Left cardiac atrium (tissue), 4 donors: ENCODE measurements around the gene LTBP2. TPM values are rescaled to one million over a fixed set of nuclear protein-coding genes. Genes with fewer than 3 reads are reported as not detected.

ENCODE experiments used
- ATAC-seq, 2 donors: fragments of 200-7000 bp; cut with Tn5 transposase; one replicate each; pipeline ENCODE4 v1.9.1; 2020; ENCODE audit warnings: mild to moderate bottlenecking in 2 of 2, moderate library complexity in 2 of 2
- DNase-seq: peaks from one replicate; pipeline ENCODE4 v3.0.0-alpha.2; 2020
- intact Hi-C, 2 donors: fragments of 100-400 bp; cut with DNase I; formaldehyde crosslinking; loops; one replicate each; pipeline versions ENCODE4 v1.14.1 to v1.15.1; 2022 to 2023
- total RNA-seq, 2 donors: library from RNA; stranded (reverse); fragmentation: NEBNext Ultra II Directional; extraction: Animal tissue kit (Norgen Biotek cat#: 25700); gene quantifications; one replicate each; pipeline ENCODE4 v1.2.1, GENCODE V29; 2021
- donor health status: DM: no; HTN: yes; CAD: no.
- donor health status: DM: no; HTN: yes; CAD: no; lungs with severe emphysema.
- donor health status: DM: yes; HTN: yes; CAD: no.
- donor health status: Dilated cardiomyopathy.

The LTBP2 gene
- total RNA-seq, 2 donors from 2014 or later, result 25.4 to 43.3 TPM

GRCh38 chr14:74522740-74523139 lies 89.3 kb downstream of the LTBP2 start:
- DNase-seq (no peak), ATAC-seq (no peak)
- intact Hi-C loops, result no loop called here

GRCh38 chr14:74521756-74522155 lies 90.3 kb downstream of the LTBP2 start:
- no peak for ATAC-seq
- intact Hi-C loops, result no loop called here
- DNase-seq, result no peak

- peak in 1 of 2 donors; percentile 34 for ATAC-seq
- DNase-seq, result no peak
- intact Hi-C loops, result no loop called here
Observed at GRCh38 chr14:74519316-74520074, 92.5 kb downstream of the LTBP2 start.

GRCh38 chr14:74518221-74518620 lies 93.8 kb downstream of the LTBP2 start:
- intact Hi-C loops, result no loop called here

GRCh38 chr14:74517731-74518130 lies 94.3 kb downstream of the LTBP2 start:
- ATAC-seq, result no peak
- intact Hi-C loops, result no loop called here
- DNase-seq, result no peak

More at GRCh38 chr14:74518221-74518620, 93.8 kb downstream of the LTBP2 start:
- ATAC-seq (no peak), DNase-seq (no peak)

- DNase-seq (no peak), ATAC-seq (no peak)
- intact Hi-C loops, result no loop called here
Observed at GRCh38 chr14:74516451-74517160, 95.4 kb downstream of the LTBP2 start.

GRCh38 chr14:74515891-74516412 lies 96.1 kb downstream of the LTBP2 start:
- no peak for DNase-seq
- intact Hi-C loops, result no loop called here
- no peak for ATAC-seq

GRCh38 chr14:74514471-74514941 lies 97.5 kb downstream of the LTBP2 start:
- intact Hi-C loops, result no loop called here
- peak; percentile 47 for DNase-seq
- ATAC-seq, result peak in 1 of 2 donors; percentile 21

GRCh38 chr14:74511966-74512830 lies 99.8 kb downstream of the LTBP2 start:
- intact Hi-C loops, result no loop called here
- DNase-seq, result no peak
- peak in 1 of 2 donors; percentile 10 for ATAC-seq

- ATAC-seq (peak in 1 of 2 donors; percentile 17), DNase-seq (peak; percentile 47)
- intact Hi-C loops, result no loop called here
Observed at GRCh38 chr14:74510959-74511409, 101.1 kb downstream of the LTBP2 start.

- DNase-seq, result no peak
- intact Hi-C loops, result no loop called here
Observed at GRCh38 chr14:74510223-74510931, 101.7 kb downstream of the LTBP2 start.

GRCh38 chr14:74509587-74510222 lies 102.3 kb downstream of the LTBP2 start:
- ATAC-seq (no peak), DNase-seq (no peak)
- intact Hi-C loops, result loop anchor here in 1 of 2 donors (10.0 kb wide), 1 partner anchor 105 kb away; the partner anchor contains the start of gene LTBP2

More at GRCh38 chr14:74510223-74510931, 101.7 kb downstream of the LTBP2 start:
- ATAC-seq, result no peak

GRCh38 chr14:74508844-74509428 lies 103.1 kb downstream of the LTBP2 start:
- no peak for ATAC-seq
- DNase-seq, result no peak
- intact Hi-C loops, result loop anchor here in 1 of 2 donors (10.0 kb wide), 1 partner anchor 106 kb away; the partner anchor contains the start of gene LTBP2

- ATAC-seq (peak in 1 of 2 donors; percentile 2), DNase-seq (no peak)
- intact Hi-C loops, result loop anchor here in 1 of 2 donors (10.0 kb wide), 1 partner anchor 106 kb away; the partner anchor contains the start of gene LTBP2
Observed at GRCh38 chr14:74508292-74508731, 103.7 kb downstream of the LTBP2 start.

- intact Hi-C loops, result loop anchor here in 1 of 2 donors (10.0 kb wide), 1 partner anchor 107 kb away; the partner anchor contains the start of gene LTBP2
- DNase-seq (no peak), ATAC-seq (no peak)
Observed at GRCh38 chr14:74507840-74508239, 104.2 kb downstream of the LTBP2 start.

GRCh38 chr14:74507085-74507484 lies 105.0 kb downstream of the LTBP2 start:
- no peak for DNase-seq
- intact Hi-C loops, result loop anchor here in 1 of 2 donors (10.0 kb wide), 1 partner anchor 108 kb away; the partner anchor contains the start of gene LTBP2
- peak in 1 of 2 donors; percentile 35 for ATAC-seq

- intact Hi-C loops, result loop anchor here in 1 of 2 donors (10.0 kb wide), 1 partner anchor 108 kb away; the partner anchor contains the start of gene LTBP2
- no peak for DNase-seq
- no peak for ATAC-seq
Observed at GRCh38 chr14:74506411-74506851, 105.6 kb downstream of the LTBP2 start.
